Neural cell (in vitro differentiated cells): ENCODE data around the gene REPIN1. TPM values are rescaled to one million over a fixed set of nuclear protein-coding genes. Genes with fewer than 3 reads are reported as not detected.

ENCODE experiments used
- H2AFZ ChIP-seq: fragments of 200-600, 300-800 bp; sonication (generic), shearing (Covaris generic); 2 replicates; pipeline ENCODE4 v1.6.0; 2014; ENCODE audit warnings: low read depth, mild to moderate bottlenecking, antibody characterized with exemption, low read length, moderate library complexity
- H3F3A ChIP-seq: fragments of 200-600 bp; shearing (Covaris generic); 2 replicates; pipeline ENCODE4 v1.6.1; 2016; ENCODE audit warnings: mild to moderate bottlenecking, moderate library complexity, mixed read lengths, antibody characterized with exemption, low read length; ENCODE audit not compliant: insufficient read depth, poor library complexity, severe bottlenecking
- H3K27ac ChIP-seq: fragments of 200-600, 300-800 bp; sonication (generic), shearing (Covaris generic); 2 replicates; pipeline ENCODE4 v1.5.1; 2014; ENCODE audit warnings: mild to moderate bottlenecking, low read length, moderate library complexity
- H3K27me3 ChIP-seq: fragments of 300-800, 200-600 bp; sonication (generic), shearing (Covaris generic); 2 replicates; pipeline ENCODE4 v1.6.0; 2014; ENCODE audit warnings: mild to moderate bottlenecking, low read depth, low read length, moderate library complexity; ENCODE audit not compliant: insufficient read depth
- H3K36me3 ChIP-seq: fragments of 300-800, 200-600 bp; sonication (generic), shearing (Covaris generic); 2 replicates; pipeline ENCODE4 v1.5.1; 2014; ENCODE audit warnings: mild to moderate bottlenecking, antibody characterized with exemption, low read length, moderate library complexity; ENCODE audit not compliant: insufficient read depth
- H3K4me2 ChIP-seq: fragments of 300-800, 200-600 bp; sonication (generic), shearing (Covaris generic); 2 replicates; pipeline ENCODE4 v1.6.0; 2014; ENCODE audit warnings: mild to moderate bottlenecking, low read length
- H3K4me3 ChIP-seq: fragments of 300-800, 200-600 bp; sonication (generic), shearing (Covaris generic); 2 replicates; pipeline ENCODE4 v1.5.1; 2014; ENCODE audit warnings: mild to moderate bottlenecking, low read length, moderate library complexity
- H3K79me2 ChIP-seq: fragments of 200-600 bp; shearing (Covaris generic); replicated peaks from 2 replicates; pipeline ENCODE4 v1.6.0; 2014; ENCODE audit warnings: mild to moderate bottlenecking, low read length, moderate library complexity; ENCODE audit not compliant: insufficient read depth
- H3K9ac ChIP-seq: fragments of 300-800, 200-600 bp; sonication (generic), shearing (Covaris generic); 2 replicates; pipeline ENCODE4 v1.6.1; 2016; ENCODE audit warnings: mild to moderate bottlenecking, low read length, mixed read lengths
- H3K9me2 ChIP-seq: fragments of 200-600 bp; shearing (Covaris generic); 2 replicates; pipeline ENCODE4 v1.6.1; 2016; ENCODE audit warnings: mild to moderate bottlenecking, low read length, mixed read lengths; ENCODE audit not compliant: insufficient read depth
- H3K9me3 ChIP-seq: fragments of 200-600, 300-800 bp; sonication (generic), shearing (Covaris generic); 2 replicates; pipeline ENCODE4 v1.6.1; 2016; ENCODE audit warnings: mild to moderate bottlenecking, mixed run types, low read length, moderate library complexity, mixed read lengths
- H4K20me1 ChIP-seq: fragments of 200-600 bp; shearing (Covaris generic); 2 replicates; pipeline ENCODE4 v1.6.1; 2016; ENCODE audit warnings: mild to moderate bottlenecking, mixed run types; ENCODE audit not compliant: insufficient read depth
- CTCF ChIP-seq: fragments of 450-650 bp; IDR thresholded peaks from 2 replicates; pipeline ENCODE4 v1.5.1; 2014; ENCODE audit warnings: antibody characterized with exemption, mild to moderate bottlenecking, moderate library complexity; ENCODE audit not compliant: poor library complexity, severe bottlenecking
- EP300 ChIP-seq: fragments of 450-650 bp; conservative IDR thresholded peaks from 2 replicates; pipeline ENCODE4 v1.6.1; 2014; ENCODE audit warnings: antibody characterized with exemption, mild to moderate bottlenecking, moderate library complexity; ENCODE audit not compliant: poor library complexity, severe bottlenecking
- EZH2 ChIP-seq: fragments of 200-600, 300-800 bp; shearing (Covaris generic), sonication (generic); IDR thresholded peaks from 2 replicates; pipeline ENCODE4 v1.6.1; 2014; ENCODE audit warnings: antibody characterized with exemption, low read length, borderline replicate concordance, mild to moderate bottlenecking; ENCODE audit not compliant: insufficient read depth, poor library complexity, severe bottlenecking
- MXI1 ChIP-seq: fragments of 450-650 bp; conservative IDR thresholded peaks from 2 replicates; pipeline ENCODE4 v1.6.1; 2014; ENCODE audit warnings: antibody characterized with exemption, mild to moderate bottlenecking; ENCODE audit not compliant: poor library complexity, severe bottlenecking
- POLR2AphosphoS5 ChIP-seq: IDR thresholded peaks from 2 replicates; pipeline ENCODE4 v1.6.1; 2012
- RAD21 ChIP-seq: fragments of 450-650 bp; conservative IDR thresholded peaks from 2 replicates; pipeline ENCODE4 v1.6.1; 2014; ENCODE audit warnings: antibody characterized with exemption, mild to moderate bottlenecking, moderate library complexity
- SMC3 ChIP-seq: fragments of 450-650 bp; conservative IDR thresholded peaks from 2 replicates; pipeline ENCODE4 v1.6.1; 2014; ENCODE audit warnings: antibody characterized with exemption, mild to moderate bottlenecking, moderate library complexity; ENCODE audit not compliant: poor library complexity
- TAF1 ChIP-seq: IDR thresholded peaks from 2 replicates; pipeline ENCODE4 v1.6.1; 2012; ENCODE audit warnings: low read depth
- polyA plus RNA-seq: library from polyadenylated mRNA; depleted of rRNA; stranded (reverse); fragments of >200 nt; gene quantifications from 2 replicates; pipeline ENCODE4 v1.2.3, GENCODE V29; 2014
- TF ChIP-seq, protein P1 (sequence below): IDR thresholded peaks from 2 replicates; pipeline ENCODE4 v1.6.1; 2012; ENCODE audit warnings: borderline replicate concordance

REPIN1 gene
- polyA plus RNA-seq, 1 donor from 2014 or later, result 95.5 TPM

DNA sequence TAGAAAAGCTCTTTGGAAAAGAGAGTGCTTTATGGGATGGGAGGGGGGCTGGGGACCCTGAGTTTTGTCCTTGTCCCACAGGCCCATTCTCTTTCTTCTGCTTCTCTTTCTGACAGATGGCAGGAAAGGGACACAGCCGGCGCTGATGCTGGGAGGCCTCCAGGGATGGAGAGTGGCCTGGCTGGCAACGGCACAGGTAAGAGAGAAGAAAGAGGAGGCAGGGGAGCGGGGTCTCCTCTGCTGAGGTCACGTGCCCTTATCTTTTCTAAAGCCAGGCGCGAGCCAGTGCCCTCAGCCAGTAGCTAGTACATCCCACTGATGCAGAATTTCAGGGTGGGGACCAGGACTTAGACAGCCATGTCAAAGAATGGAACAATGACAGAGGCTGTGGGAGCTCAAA is 19.7 kb downstream of the REPIN1 start:
- H3K79me2 ChIP-seq, result peaks cover 28% of the 10 kb centered on the region
- H3K4me2 ChIP-seq, result no peak overlapping the region
- no peaks in the 10 kb centered on the region for H3K9me3 ChIP-seq
- H3F3A ChIP-seq, result no peaks in the 10 kb centered on the region
- no peaks in the 10 kb centered on the region for H3K27me3 ChIP-seq
- no peaks in the 10 kb centered on the region for H4K20me1 ChIP-seq
- no peaks in the 10 kb centered on the region for H3K9me2 ChIP-seq
- H3K36me3 ChIP-seq, result peaks cover 9% of the 10 kb centered on the region
- no peak overlapping the region for H3K27ac ChIP-seq
- no peak overlapping the region for H2AFZ ChIP-seq
- H3K4me3 ChIP-seq, result no peak overlapping the region
- no peak overlapping the region for H3K9ac ChIP-seq
- TF ChIP-seq MXI1 (no peak), EP300 (no peak), SMC3 (no peak), POLR2AphosphoS5 (no peak), RAD21 (no peak), CTCF (no peak)
- TF ChIP-seq, protein P1, sequence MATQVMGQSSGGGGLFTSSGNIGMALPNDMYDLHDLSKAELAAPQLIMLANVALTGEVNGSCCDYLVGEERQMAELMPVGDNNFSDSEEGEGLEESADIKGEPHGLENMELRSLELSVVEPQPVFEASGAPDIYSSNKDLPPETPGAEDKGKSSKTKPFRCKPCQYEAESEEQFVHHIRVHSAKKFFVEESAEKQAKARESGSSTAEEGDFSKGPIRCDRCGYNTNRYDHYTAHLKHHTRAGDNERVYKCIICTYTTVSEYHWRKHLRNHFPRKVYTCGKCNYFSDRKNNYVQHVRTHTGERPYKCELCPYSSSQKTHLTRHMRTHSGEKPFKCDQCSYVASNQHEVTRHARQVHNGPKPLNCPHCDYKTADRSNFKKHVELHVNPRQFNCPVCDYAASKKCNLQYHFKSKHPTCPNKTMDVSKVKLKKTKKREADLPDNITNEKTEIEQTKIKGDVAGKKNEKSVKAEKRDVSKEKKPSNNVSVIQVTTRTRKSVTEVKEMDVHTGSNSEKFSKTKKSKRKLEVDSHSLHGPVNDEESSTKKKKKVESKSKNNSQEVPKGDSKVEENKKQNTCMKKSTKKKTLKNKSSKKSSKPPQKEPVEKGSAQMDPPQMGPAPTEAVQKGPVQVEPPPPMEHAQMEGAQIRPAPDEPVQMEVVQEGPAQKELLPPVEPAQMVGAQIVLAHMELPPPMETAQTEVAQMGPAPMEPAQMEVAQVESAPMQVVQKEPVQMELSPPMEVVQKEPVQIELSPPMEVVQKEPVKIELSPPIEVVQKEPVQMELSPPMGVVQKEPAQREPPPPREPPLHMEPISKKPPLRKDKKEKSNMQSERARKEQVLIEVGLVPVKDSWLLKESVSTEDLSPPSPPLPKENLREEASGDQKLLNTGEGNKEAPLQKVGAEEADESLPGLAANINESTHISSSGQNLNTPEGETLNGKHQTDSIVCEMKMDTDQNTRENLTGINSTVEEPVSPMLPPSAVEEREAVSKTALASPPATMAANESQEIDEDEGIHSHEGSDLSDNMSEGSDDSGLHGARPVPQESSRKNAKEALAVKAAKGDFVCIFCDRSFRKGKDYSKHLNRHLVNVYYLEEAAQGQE, result no peak

DNA sequence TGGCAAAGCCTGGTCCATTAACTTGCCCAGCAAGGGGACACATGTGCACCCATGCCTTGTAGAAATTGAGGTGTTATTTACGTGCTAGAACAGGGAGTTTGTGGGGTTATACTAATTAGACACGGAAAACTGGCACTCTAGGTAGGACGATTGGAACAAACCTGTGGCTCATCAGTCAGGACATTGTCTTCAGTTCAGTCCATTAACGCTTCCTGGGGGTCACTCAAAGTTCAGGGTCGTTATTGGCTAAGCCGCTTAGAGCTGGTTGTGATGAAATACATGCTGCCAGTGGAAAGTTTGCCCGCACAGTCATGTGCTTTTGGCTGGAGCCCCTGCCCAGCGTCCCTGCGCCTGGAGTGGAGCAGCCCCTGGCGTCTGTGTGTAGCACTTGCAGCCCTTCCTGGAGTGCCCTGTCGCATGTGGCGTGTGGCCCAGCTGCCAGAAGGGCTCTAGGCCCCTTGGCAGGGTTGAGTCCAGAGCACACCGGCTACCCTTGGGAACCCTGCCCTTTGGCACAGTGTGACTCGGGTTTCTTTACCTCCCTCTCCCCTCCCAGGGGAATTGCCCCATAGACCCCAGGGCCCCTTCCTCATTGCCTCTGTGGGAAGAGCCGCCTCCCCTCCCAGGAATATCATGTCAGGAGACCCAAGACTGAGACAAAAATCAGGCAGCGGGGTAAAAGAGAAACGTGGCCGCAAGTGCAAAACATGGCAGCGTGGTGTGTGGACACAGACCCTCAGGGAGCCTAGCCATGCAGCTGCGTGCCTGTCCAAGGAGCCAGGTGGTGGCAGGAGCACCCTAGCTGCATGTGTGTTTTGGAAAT is 20.3 kb downstream of the REPIN1 start:
- Histone ChIP-seq H3K27me3 (no peaks in the 10 kb centered on the region), H3K79me2 (peaks cover 23% of the 10 kb centered on the region), H3K27ac (no peak overlapping the region), H3K36me3 (peaks cover 9% of the 10 kb centered on the region), H2AFZ (no peak overlapping the region), H4K20me1 (no peaks in the 10 kb centered on the region), H3K9me2 (no peaks in the 10 kb centered on the region), H3F3A (no peaks in the 10 kb centered on the region), H3K4me2 (no peak overlapping the region), H3K9ac (no peak overlapping the region), H3K9me3 (no peaks in the 10 kb centered on the region), H3K4me3 (no peak overlapping the region)
- TF ChIP-seq RAD21 (no peak), MXI1 (no peak), EZH2 (no peak), CTCF (no peak), SMC3 (no peak), POLR2AphosphoS5 (no peak), TAF1 (no peak), EP300 (no peak)
- TF ChIP-seq, protein P1, result no peak
